Stimulated activated CD4-positive, alpha-beta T cell treated with anti-CD3 and anti-CD28 coated beads, TNF-alpha, amount 100 ng/mL, for 4 hours (primary cell): Measurements from ENCODE around the gene VPS25.
"Not testable (repeated sequence)": the region's sequence is repeated elsewhere in the genome, so short reads cannot be mapped to it uniquely, and the experiment has no call there.

Source experiments
- DNase-seq, 3 experiments: peaks; one replicate each; pipeline ENCODE4 v3.0.0-alpha.2; 2020; ENCODE audit warnings: low read depth in 3 of 3

Gene VPS25

GRCh38 chr17:42773290-42774035 is at the start of gene VPS25:
TSS of gene VPS25 (plus strand) at chr17:42773449. CDS start at chr17:42773476, 27 bp downstream.
- DNase-seq = peak; percentile 48 to 65 (median 59)

GRCh38 chr17:42723636-42724035 is 49.6 kb upstream of the VPS25 start:
- DNase-seq = no peak

- DNase-seq = no peak
Measured at GRCh38 chr17:42725143-42725542, 48.1 kb upstream of the VPS25 start.

- DNase-seq = no peak
Measured at GRCh38 chr17:42740699-42741098, 32.5 kb upstream of the VPS25 start.

GRCh38 chr17:42742916-42743315 is 30.3 kb upstream of the VPS25 start:
- DNase-seq = not testable (repeated sequence)

GRCh38 chr17:42743595-42744282 is 29.5 kb upstream of the VPS25 start:
- no peak for DNase-seq

GRCh38 chr17:42744283-42744805 is 28.9 kb upstream of the VPS25 start:
- DNase-seq = peak; percentile 39 to 67 (median 44)

GRCh38 chr17:42744806-42745617 is 28.2 kb upstream of the VPS25 start, which contains the start of gene EZH1:
TSS of gene EZH1 (minus strand) at chr17:42745040. CDS start at chr17:42728941, 16,099 bp downstream.
- peak; percentile 84 to 87 (median 86) for DNase-seq

GRCh38 chr17:42748202-42748907 is 24.9 kb upstream of the VPS25 start:
- DNase-seq = no peak

- DNase-seq = no peak
Measured at GRCh38 chr17:42748908-42749798, 24.1 kb upstream of the VPS25 start.

- DNase-seq = no peak
Measured at GRCh38 chr17:42750739-42751344, 22.4 kb upstream of the VPS25 start.

GRCh38 chr17:42751628-42752027 is 21.6 kb upstream of the VPS25 start:
- DNase-seq = no peak

GRCh38 chr17:42754782-42755181 is 18.5 kb upstream of the VPS25 start:
- no peak for DNase-seq

GRCh38 chr17:42759982-42760651 is 13.1 kb upstream of the VPS25 start:
- no peak for DNase-seq

GRCh38 chr17:42760652-42761581 is 12.3 kb upstream of the VPS25 start, which contains the start of gene RAMP2:
TSS of gene RAMP2 (plus strand) at chr17:42761227. CDS start at chr17:42761262, 35 bp downstream.
- DNase-seq = no peak

- no peak for DNase-seq
Measured at GRCh38 chr17:42761638-42762037, 11.6 kb upstream of the VPS25 start.

GRCh38 chr17:42766124-42766523 is 7.1 kb upstream of the VPS25 start:
- DNase-seq = no peak

GRCh38 chr17:42767512-42767911 is 5.7 kb upstream of the VPS25 start:
- no peak for DNase-seq
